GM20431 (cell line): ENCODE results near the gene ALG12.

Source experiments
- in situ Hi-C: fragments of 300-500 bp; cut with MseI, MboI; formaldehyde crosslinking; loops from one replicate; pipeline ENCODE4 v1.15.0; 2020; ENCODE audit warnings: low sequenced_read_pairs; ENCODE audit not compliant: unreplicated experiment

Gene ALG12

DNA sequence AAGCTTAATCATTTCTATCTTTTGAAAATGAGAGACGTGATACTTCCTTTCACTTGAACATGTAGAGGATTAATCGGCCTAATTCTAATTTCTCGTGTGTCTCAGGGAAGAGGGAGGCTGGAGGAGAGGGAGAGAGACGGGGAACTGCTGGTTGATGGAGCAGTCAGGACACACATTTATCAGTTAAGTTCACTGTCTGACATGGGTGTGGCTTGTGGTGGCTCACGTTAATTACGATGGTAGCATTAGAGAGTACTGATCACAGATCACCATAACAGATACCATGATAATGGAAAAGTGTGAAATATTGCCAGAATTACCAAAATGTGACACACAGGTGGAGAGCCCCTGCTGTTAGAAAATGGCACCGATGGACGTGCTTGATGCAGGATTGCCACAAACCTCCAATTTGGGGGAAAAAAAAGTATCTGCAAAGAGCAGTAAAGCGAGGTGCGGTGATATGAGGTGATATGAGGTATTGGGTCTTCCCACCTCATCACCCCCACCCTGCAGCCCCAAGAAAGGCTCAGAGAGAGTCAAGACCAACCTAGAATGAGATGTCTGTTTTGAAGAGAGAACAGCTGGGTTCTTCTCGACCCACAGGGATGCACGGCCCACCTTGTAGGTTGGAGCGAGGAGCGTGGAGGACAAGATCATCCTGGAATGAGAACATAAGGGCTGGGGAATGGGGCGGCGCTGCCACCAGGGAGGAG is 44.9 kb downstream of the ALG12 start:
- in situ Hi-C loops, result no loop called here

DNA sequence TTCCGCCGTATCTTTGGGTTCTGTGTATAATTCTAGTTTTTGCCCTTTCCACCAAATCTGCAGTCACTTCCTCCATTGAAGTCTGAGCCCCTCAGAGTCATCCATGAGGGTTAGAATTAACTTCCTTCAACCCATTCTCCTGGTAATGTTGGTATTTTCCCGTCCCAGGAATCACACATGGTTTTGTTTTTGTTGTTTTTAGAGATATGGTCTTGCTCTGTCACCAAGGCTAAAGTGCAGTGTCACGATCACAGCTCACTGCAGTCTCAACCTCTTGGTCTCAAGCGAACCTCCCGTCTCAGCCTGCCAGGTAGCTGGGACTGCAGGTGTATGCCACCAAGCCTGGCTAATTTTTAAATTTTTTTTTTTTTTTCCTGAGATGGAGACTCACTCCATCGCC is 45.9 kb downstream of the ALG12 start:
- in situ Hi-C loops, result no loop called here

- in situ Hi-C loops, result no loop called here
Observed at GRCh38 chr22:49871482-49871881, 46.8 kb downstream of the ALG12 start.

- in situ Hi-C loops, result no loop called here
Observed at GRCh38 chr22:49869845-49870712, 48.2 kb downstream of the ALG12 start.

- in situ Hi-C loops, result no loop called here
Observed at GRCh38 chr22:49869086-49869830, 49.0 kb downstream of the ALG12 start.

GRCh38 chr22:49867303-49868265 is 50.7 kb downstream of the ALG12 start:
- in situ Hi-C loops, result no loop called here

GRCh38 chr22:49866646-49867045 is 51.6 kb downstream of the ALG12 start:
- in situ Hi-C loops, result no loop called here

GRCh38 chr22:49866134-49866533 is 52.1 kb downstream of the ALG12 start:
- in situ Hi-C loops, result no loop called here

DNA sequence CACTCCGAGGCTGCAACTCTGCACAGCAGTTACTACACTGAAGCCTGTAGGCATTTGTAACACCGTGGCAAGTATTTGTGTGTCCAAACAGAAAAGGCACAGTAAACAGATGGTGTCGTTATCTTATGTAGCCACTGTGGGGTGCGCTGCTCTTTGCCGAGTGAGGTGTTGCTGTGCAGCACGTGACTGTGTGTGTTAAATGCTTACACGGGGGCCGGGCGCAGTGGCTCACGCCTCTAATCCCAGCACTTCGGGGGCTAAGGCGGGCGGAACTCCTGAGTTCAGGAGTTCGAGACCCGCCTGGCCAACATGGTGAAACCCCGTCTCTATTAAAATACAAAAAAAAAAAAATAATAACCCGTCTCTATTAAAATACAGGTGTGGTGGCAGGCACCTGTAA is 53.1 kb downstream of the ALG12 start:
- in situ Hi-C loops, result no loop called here

- in situ Hi-C loops, result no loop called here
Observed at GRCh38 chr22:49863931-49864330, 54.3 kb downstream of the ALG12 start.

DNA sequence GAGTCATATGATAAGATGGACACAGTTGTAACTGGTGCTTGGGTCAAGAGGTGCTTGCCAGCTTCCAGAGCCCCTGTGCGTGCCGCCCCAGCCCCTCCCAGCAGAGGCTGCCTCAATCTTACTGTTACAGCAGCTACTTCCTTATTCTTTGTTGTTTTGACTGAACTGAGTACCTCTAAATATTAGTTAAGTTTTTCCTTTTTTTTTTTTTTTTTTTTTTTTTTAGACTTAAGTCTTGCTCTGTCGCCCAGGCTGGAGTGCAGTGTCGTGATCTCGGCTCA is 55.8 kb downstream of the ALG12 start:
- in situ Hi-C loops, result no loop called here

DNA sequence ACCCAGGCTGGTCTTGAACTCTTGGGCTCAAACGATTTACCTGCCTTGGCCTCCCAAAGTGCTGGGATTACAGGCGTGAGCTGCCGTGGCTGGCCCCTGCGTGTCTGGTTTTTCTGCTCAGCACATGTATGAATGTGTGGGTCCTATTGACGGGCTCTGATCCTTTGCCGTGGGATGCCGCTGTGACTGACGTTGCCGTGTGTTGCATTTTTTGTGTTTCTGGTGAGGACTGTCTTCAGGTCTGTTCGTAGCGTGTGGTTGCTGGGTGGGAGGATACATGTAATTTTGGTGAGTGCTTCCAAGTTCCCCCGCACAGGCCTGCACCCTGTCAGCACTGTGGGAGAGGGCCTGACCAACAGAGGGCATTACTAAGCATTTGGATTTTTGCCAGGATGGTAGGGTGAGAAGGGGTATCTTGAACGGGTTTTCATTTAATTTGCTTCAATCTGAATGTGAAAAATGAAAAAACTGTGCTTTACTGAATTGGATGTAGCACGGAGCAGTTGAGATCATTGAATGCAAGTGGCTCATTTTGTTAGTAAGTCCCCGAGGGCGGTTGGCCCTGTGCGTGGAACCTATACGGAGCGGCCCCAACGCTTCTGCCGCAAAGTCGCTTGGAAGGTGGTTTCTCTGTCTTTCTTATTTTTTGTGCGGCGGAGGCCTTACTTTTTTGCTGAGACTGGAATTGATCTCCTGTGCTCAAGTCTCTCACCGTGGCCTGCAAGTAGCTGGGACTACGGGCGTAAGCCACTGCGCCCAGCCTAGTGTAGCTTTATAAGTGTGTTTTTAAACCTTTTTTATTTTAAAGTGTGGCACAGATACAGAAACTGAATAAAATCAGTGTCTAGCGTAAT is 56.4 kb downstream of the ALG12 start:
- in situ Hi-C loops, result no loop called here

- in situ Hi-C loops, result no loop called here
Observed at GRCh38 chr22:49858827-49859226, 59.4 kb downstream of the ALG12 start.

DNA sequence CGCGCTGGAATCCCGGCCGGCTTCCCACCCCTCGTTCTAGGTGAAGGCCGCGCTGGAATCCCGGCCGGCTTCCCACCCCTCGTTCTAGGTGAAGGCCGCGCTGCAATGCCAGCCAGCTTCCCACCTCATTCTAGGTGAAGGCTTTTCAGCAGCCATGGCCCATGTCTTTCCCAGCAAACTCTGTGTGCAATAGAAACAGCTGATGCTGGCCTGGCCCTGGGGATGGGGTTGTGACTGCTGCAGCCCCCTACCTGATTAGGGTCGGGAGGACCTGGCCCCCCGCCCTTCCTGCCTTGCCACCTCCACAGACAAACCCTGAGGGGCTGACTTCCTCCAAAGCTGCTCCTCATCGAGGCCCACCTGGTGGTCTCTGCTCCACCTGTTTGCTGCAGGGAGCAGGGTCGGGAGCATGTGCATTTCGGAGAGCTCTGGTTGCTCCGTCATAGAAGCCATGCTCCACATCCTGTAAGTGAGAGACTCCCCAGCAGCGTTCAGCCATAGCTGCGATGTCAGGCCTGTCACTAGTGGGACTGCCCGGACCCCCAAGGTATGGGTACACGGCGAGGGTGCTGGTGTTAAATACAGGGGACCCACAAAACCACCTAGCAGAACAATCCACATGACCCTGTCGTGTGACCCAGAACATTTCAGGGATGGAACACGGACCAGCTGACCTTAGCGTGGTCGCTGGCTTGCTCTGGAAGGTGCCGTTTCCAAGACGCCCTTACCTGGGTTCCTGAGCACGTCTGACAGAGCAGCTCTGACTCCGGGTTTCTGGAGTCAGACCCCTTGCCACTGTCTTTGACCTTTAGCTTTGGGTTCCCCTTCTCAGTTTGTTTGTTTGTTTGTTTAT is 61.2 kb downstream of the ALG12 start:
- in situ Hi-C loops, result no loop called here

GRCh38 chr22:49856343-49856742 is 61.9 kb downstream of the ALG12 start:
- in situ Hi-C loops, result no loop called here

GRCh38 chr22:49855251-49855911 is 62.9 kb downstream of the ALG12 start:
- in situ Hi-C loops, result no loop called here

GRCh38 chr22:49853981-49854831 is 64.0 kb downstream of the ALG12 start:
- in situ Hi-C loops, result no loop called here
